AG04450 (cell line): ENCODE data around the gene MACROD2. TPM values are rescaled to one million over a fixed set of nuclear protein-coding genes. Genes with fewer than 3 reads are reported as not detected.

ENCODE experiments used
- CTCF ChIA-PET: fragments of 300-600, 350-600 bp; formaldehyde crosslinking; extraction: SDS; loops from one replicate; lab custom pipeline; 2022; ENCODE audit warnings: antibody characterized with exemption, inconsistent platforms; lab: Charles Lee
- POLR2A ChIA-PET: fragments of 350-600 bp; formaldehyde crosslinking; extraction: SDS; loops from one replicate; lab custom pipeline; 2021; ENCODE audit warnings: antibody characterized with exemption, inconsistent platforms; lab: Yijun Ruan, JAX
- DNase-seq: peaks from one replicate; pipeline ENCODE4 v3.0.0-alpha.2; 2011; ENCODE audit warnings: low read depth, low spot score
- H3K27ac ChIP-seq: one replicate; pipeline ENCODE4 v1.5.1; 2012; ENCODE audit warnings: low read depth, low read length, control low read depth
- H3K27me3 ChIP-seq: one replicate; pipeline ENCODE4 v1.6.0; 2012; ENCODE audit warnings: low read length; ENCODE audit not compliant: control insufficient read depth, insufficient read depth
- H3K4me3 ChIP-seq: 2 replicates; pipeline ENCODE4 v1.5.1; 2011; ENCODE audit warnings: mild to moderate bottlenecking, low read depth, low read length, control low read depth
- H3K9me3 ChIP-seq: 2 replicates; pipeline ENCODE4 v1.5.1; 2012; ENCODE audit warnings: low read length; ENCODE audit not compliant: control insufficient read depth, insufficient read depth
- CTCF ChIP-seq: IDR thresholded peaks from 2 replicates; pipeline ENCODE4 v1.5.1; 2011; ENCODE audit warnings: low read depth, low read length, control low read depth, inconsistent platforms
- polyA plus RNA-seq: library from polyadenylated mRNA; depleted of rRNA; stranded (reverse); fragments of >200 nt; gene quantifications from 2 replicates; pipeline ENCODE4 v1.2.3, GENCODE V29; 2011

Gene MACROD2
- polyA plus RNA-seq, 1 experiment: 0.02 TPM

DNA sequence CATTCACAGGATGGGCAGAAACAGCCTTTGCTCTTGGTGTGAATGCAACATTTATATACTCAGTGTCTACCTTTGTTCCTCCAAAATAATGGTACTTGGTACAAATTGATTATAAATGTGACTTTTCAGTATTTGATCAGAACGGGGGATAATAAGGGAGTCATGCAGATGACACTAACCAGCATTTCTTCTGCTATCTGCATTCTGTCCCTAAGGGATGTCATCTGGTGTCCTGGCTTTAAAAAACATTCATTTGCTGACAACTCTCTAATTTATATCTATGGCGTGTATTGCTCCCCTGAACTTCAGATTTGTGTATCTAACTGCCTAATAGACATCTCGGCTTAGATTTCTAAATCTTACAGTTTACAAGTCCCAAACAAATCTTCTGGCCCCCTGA, 418.5 kb downstream of the MACROD2 start:
- no peak for DNase-seq
- no peaks in the 10 kb centered on the region for H3K9me3 ChIP-seq
- CTCF ChIA-PET: no interaction called here
- TF ChIP-seq CTCF: no peak
- no peak overlapping the region for H3K4me3 ChIP-seq
- H3K27me3 ChIP-seq: no peaks in the 10 kb centered on the region
- no peak overlapping the region for H3K27ac ChIP-seq
- POLR2A ChIA-PET: no interaction called here

DNA sequence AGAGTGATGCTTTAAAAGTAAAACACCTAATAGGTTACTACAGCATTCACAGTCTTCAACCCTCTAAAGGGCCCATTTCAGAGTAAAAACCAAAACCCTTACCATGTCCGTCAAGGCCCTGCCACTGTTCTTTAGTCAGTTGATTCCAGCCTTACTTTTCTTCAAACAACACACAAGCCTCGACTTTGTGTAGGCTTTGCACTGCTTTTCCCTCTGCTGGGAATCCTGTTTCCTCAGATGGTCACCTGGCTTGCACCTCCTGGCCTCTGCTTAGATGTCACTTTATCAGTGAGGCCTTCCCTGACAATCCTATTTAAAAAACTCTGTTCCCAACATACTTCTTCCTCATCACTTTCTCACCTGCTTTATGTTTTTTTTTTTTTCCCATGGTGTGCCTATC, 419.2 kb downstream of the MACROD2 start:
- H3K27ac ChIP-seq: no peak overlapping the region
- CTCF ChIA-PET: no interaction called here
- TF ChIP-seq CTCF: no peak
- H3K27me3 ChIP-seq: no peaks in the 10 kb centered on the region
- H3K9me3 ChIP-seq: no peaks in the 10 kb centered on the region
- no peak overlapping the region for H3K4me3 ChIP-seq
- POLR2A ChIA-PET: no interaction called here
- no peak for DNase-seq

GRCh38 chr20:14415467-14415866, 420.2 kb downstream of the MACROD2 start:
- no peak for DNase-seq
- no peak for TF ChIP-seq CTCF
- Histone ChIP-seq H3K4me3 (no peak overlapping the region), H3K9me3 (no peaks in the 10 kb centered on the region), H3K27ac (no peak overlapping the region), H3K27me3 (no peaks in the 10 kb centered on the region)
- ChIA-PET POLR2A (no interaction called here), CTCF (interaction anchor here (0.9 to 1.0 kb wide), 2 partner anchors 23 to 78 kb away, joined by 3 read pairs; partner anchors contain the start of gene FLRT3)

GRCh38 chr20:14418376-14418775, 423.1 kb downstream of the MACROD2 start:
- no peak overlapping the region for H3K27ac ChIP-seq
- no peak overlapping the region for H3K4me3 ChIP-seq
- H3K9me3 ChIP-seq: no peaks in the 10 kb centered on the region; the same call in 1 of the 2 replicates
- CTCF ChIA-PET: no interaction called here
- DNase-seq: no peak
- POLR2A ChIA-PET: no interaction called here
- no peaks in the 10 kb centered on the region for H3K27me3 ChIP-seq
- TF ChIP-seq CTCF: no peak

- no peak overlapping the region for H3K4me3 ChIP-seq
- H3K9me3 ChIP-seq: no peaks in the 10 kb centered on the region; the same call in 1 of the 2 replicates
- no peak for TF ChIP-seq CTCF
- CTCF ChIA-PET: no interaction called here
- no peak overlapping the region for H3K27ac ChIP-seq
- POLR2A ChIA-PET: no interaction called here
- DNase-seq: no peak
- no peaks in the 10 kb centered on the region for H3K27me3 ChIP-seq
Observed at GRCh38 chr20:14422892-14423291, 427.6 kb downstream of the MACROD2 start.
